Peyer's patch (tissue), 4 donors: ENCODE results near the gene ACOX3. TPM values are rescaled to one million over a fixed set of nuclear protein-coding genes. Genes with fewer than 3 reads are reported as not detected.
A peak's percentile ranks its signal among the peaks of the same experiment; 100 is the strongest.

Experiments used
- DNase-seq, 3 donors: peaks; one replicate each; pipeline ENCODE4 v3.0.0-alpha.2; 2017 to 2019
- H3K27ac ChIP-seq, 4 donors: fragments of 200-600 bp; sonication (generic); one replicate each; pipeline ENCODE4 v1.5.1; 2016 to 2019
- H3K27me3 ChIP-seq, 2 donors: fragments of 200-600 bp; sonication (generic); one replicate each; pipeline ENCODE4 v1.5.1; 2019
- H3K36me3 ChIP-seq, 3 donors: fragments of 200-600 bp; sonication (generic); one replicate each; pipeline ENCODE4 v1.5.1; 2016 to 2019
- H3K4me1 ChIP-seq, 4 donors: fragments of 200-600 bp; sonication (generic); one replicate each; pipeline ENCODE4 v1.5.1; 2016 to 2019
- H3K4me3 ChIP-seq, 4 donors: fragments of 200-600 bp; sonication (generic); 1 replicate in 3 of 4; 2 replicates in 1 of 4; pipeline ENCODE4 v1.5.1; 2016 to 2019; ENCODE audit warnings: mild to moderate bottlenecking in 1 of 4
- H3K9me3 ChIP-seq, 4 donors: fragments of 200-600 bp; sonication (generic); one replicate each; pipeline ENCODE4 v1.5.1; 2016 to 2019; ENCODE audit warnings: mild to moderate bottlenecking in 1 of 4
- POLR2A ChIP-seq, 2 donors: fragments of 450-650 bp; IDR thresholded peaks; one replicate each; pipeline ENCODE4 v1.5.1; 2017; ENCODE audit warnings: antibody characterized with exemption in 2 of 2, mild to moderate bottlenecking in 2 of 2, moderate library complexity in 2 of 2
- total RNA-seq, 4 donors: library from RNA; depleted of rRNA; stranded (reverse); fragments of >200 nt; gene quantifications; one replicate each; pipeline ENCODE4 v1.1.0, GENCODE V29; 2016
- TF ChIP-seq, protein P1 (sequence below), 6 experiments: fragments of 450-650 bp in 4 of 6; fragments of 200-600 bp in 2 of 6; sonication (generic) in 1 of 6; IDR thresholded peaks; one replicate each; pipeline ENCODE4 v1.5.1; 2017 to 2019; ENCODE audit warnings: antibody characterized with exemption in 6 of 6, mild to moderate bottlenecking in 3 of 6, moderate library complexity in 1 of 6

Gene ACOX3
- total RNA-seq, 4 donors from 2014 or later = 17.2 to 95.7 (median 43.7) TPM

DNA sequence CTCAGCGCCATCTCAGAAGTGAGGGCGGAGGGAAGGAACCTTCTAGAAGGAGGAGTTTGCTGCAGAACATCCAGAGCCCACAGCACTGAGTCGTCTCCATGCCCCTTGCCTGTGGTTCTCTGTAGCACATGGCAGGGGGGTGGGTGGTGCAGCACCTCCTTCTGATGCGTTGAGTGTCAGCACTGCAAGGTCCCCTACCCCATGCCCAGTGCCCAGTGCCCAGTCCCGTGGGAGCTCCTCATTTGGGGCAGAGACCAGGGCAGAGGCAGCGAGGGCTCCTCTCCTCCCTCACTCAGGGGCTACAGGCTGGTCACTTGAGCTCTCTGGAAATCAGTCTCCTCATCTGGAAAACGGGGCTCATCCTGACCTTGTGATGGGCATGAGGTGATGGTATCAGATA is 92.9 kb downstream of the ACOX3 start:
- TF ChIP-seq, protein P1, sequence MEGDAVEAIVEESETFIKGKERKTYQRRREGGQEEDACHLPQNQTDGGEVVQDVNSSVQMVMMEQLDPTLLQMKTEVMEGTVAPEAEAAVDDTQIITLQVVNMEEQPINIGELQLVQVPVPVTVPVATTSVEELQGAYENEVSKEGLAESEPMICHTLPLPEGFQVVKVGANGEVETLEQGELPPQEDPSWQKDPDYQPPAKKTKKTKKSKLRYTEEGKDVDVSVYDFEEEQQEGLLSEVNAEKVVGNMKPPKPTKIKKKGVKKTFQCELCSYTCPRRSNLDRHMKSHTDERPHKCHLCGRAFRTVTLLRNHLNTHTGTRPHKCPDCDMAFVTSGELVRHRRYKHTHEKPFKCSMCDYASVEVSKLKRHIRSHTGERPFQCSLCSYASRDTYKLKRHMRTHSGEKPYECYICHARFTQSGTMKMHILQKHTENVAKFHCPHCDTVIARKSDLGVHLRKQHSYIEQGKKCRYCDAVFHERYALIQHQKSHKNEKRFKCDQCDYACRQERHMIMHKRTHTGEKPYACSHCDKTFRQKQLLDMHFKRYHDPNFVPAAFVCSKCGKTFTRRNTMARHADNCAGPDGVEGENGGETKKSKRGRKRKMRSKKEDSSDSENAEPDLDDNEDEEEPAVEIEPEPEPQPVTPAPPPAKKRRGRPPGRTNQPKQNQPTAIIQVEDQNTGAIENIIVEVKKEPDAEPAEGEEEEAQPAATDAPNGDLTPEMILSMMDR (IDR thresholded peaks at IDR 0.05) = no peak
- TF ChIP-seq POLR2A (IDR thresholded peaks at IDR 0.05) = no peak
- H3K9me3 ChIP-seq = no peaks in the 10 kb centered on the region
- DNase-seq = peak in 1 of 3 donors; percentile 34
- no peaks in the 10 kb centered on the region for H3K27me3 ChIP-seq
- H3K27ac ChIP-seq = no peak overlapping the region
- H3K4me1 ChIP-seq = peaks cover 0 to 8% (median 0%) of the 10 kb centered on the region in 4 donors
- H3K4me3 ChIP-seq = no peak overlapping the region
- no peaks in the 10 kb centered on the region for H3K36me3 ChIP-seq

DNA sequence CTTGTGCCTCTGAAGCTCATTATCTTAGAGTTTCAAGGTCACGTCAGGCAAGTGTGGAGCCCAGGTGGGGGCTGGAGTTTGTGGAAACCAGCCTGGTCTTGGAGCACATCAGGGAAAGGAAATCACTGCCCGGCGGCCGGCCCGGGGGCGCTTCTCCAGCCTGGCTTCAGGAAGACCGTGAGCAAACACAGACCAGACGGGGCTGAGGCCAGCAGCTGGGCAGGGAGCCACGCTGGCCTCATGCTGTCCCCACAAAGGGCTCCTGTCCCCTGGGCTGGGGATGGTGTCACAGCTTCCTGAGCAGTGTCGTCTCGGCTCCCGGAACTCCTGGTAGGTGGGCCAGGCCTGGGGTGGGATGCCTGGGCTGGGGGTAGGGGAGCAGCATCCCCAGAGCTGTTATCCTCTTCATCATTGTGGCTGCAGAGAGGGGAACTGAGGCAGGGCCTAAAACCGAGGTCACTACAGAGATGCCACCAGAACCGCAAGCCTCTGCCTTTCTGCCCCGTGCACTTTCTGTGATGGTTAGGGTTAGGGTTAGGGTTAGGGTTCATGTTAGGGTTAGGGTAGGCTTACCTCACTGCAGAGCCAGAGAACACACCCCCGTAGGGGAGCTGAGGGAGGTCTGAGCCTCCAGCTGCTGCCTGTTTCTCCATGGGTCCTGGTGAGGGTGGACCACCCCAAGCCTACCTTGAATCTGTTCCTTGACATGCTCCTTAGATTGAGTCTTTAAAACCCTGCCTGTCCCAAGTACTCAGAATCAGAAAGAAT is 93.5 kb downstream of the ACOX3 start:
- H3K27ac ChIP-seq = no peak overlapping the region
- peaks cover 0 to 1% (median 0%) of the 10 kb centered on the region in 4 donors for H3K4me1 ChIP-seq
- H3K36me3 ChIP-seq = no peaks in the 10 kb centered on the region
- H3K9me3 ChIP-seq = no peaks in the 10 kb centered on the region
- peak in 1 of 3 donors; percentile 34 for DNase-seq
- no peaks in the 10 kb centered on the region for H3K27me3 ChIP-seq
- no peak overlapping the region for H3K4me3 ChIP-seq
- no peak for TF ChIP-seq POLR2A (IDR thresholded peaks at IDR 0.05)
- TF ChIP-seq, protein P1 (IDR thresholded peaks at IDR 0.05) = no peak

DNA sequence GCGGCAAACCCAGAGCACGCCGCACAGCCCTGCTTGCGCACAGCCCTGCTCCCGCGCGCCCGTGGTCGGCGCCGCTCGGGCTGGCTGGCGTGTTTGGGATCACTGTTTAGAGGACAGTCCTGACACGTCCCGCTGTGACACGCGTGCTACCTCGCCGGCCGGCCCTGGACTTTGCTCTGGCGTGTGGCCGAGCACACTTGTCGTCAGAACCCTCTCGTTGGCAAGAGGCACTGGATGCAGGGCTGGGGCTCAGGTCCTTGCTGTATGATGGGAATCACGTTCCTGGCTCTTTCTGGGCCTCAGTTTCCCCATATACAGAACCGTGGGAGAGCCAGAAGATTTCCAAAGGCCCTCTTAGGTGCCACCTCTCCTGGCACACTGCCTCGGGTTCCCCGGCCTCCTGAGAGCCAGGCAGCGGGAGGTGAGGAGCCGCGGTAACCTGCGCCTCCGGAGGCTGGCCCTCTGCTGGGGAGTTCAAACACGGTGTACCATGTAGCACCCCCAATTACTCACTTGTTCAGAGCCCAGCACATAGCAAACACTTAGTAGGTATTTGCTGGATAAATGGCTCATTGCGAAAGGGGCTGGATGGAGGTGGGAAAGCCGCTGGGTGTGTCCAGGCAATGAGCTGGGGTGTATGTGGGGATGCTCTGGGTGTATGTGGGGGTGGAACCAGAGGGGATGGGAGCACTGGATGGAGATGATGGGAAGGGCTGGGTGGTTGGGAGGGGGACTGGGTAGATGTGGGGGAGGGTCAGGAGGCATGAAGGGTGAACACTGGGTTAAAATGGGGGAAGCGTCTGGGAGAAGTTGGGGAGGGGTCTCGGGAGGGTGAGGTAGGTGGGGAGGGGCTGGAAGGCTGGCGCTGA is 94.3 kb downstream of the ACOX3 start:
- Histone ChIP-seq H3K4me1 (no peaks in the 10 kb centered on the region), H3K36me3 (no peaks in the 10 kb centered on the region), H3K27me3 (no peaks in the 10 kb centered on the region), H3K9me3 (no peaks in the 10 kb centered on the region), H3K4me3 (no peak overlapping the region), H3K27ac (no peak overlapping the region)
- peak in 1 of 3 donors; percentile 25 for DNase-seq
- TF ChIP-seq, protein P1 (IDR thresholded peaks at IDR 0.05) = no peak
- no peak for TF ChIP-seq POLR2A (IDR thresholded peaks at IDR 0.05)

DNA sequence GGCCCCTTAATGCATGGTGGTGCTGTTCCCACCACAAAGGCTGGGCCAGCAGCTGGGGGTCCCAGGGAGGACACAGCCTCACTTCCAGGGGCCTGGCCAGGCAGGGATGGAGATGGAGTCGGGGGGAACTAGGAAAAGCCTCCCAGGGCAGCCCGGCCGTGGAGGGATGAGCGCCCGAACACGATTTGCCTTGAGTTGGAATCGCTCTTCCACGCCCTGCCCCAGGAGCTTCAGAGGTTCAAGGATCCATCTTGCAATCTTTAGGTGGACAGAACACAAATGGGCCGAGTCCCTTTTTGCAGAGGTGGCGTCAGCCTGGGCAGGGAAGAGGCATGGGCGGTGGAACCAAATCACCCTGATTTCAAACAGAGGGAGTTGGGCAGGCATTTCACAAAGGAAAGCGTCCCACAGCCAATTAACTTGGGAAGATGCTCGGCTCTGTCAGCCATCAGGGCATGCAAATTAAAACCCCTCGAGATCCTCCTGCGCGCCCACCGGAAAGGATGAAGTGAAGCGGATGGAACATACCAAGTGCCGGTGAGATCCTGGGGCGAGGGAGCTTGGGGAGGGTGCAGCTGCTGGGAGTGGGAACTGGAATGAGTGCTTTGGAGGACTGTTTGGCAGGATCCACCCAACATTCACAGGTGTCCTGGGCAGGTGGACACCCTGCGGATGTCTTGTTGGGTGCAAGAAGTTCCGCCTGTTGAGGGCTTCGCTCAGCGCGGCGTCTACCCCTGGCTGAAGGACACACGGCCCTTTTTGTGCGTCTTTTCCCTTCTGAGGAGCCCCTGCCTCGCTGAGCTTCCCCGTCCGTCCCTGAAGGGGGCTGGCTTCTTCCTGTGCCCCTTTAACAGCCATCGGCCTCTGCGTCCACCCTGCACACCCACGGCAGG is 95.2 kb downstream of the ACOX3 start:
- H3K27ac ChIP-seq = no peak overlapping the region
- H3K9me3 ChIP-seq = no peaks in the 10 kb centered on the region
- no peaks in the 10 kb centered on the region for H3K4me1 ChIP-seq

More for the DNA sequence above, 95.2 kb downstream of the ACOX3 start:
- peak in 1 of 3 donors; percentile 37 for DNase-seq
- H3K36me3 ChIP-seq = no peaks in the 10 kb centered on the region
- no peaks in the 10 kb centered on the region for H3K27me3 ChIP-seq
- no peak overlapping the region for H3K4me3 ChIP-seq
- TF ChIP-seq, protein P1 (IDR thresholded peaks at IDR 0.05) = no peak
- no peak for TF ChIP-seq POLR2A (IDR thresholded peaks at IDR 0.05)
